ENCODE results near the gene CACNA1I.
"Not testable (repeated sequence)": the region's sequence is repeated elsewhere in the genome, so short reads cannot be mapped to it uniquely, and the experiment has no call there.

The CACNA1I gene

GRCh38 chr22:39570665-39571064, at the start of gene CACNA1I:
CACNA1I (plus strand) TSS chr22:39570753; CDS start chr22:39570753, 0 bp downstream.
- DNase-seq = no peak

- peak; percentile 37 for DNase-seq
Measured at GRCh38 chr22:39521106-39521885, 49.3 kb upstream of the CACNA1I start.

- not testable (repeated sequence) for DNase-seq
Measured at GRCh38 chr22:39522091-39522490, 48.5 kb upstream of the CACNA1I start.

GRCh38 chr22:39522567-39523300, 47.8 kb upstream of the CACNA1I start:
- DNase-seq = peak; percentile 75

- DNase-seq = no peak
Measured at GRCh38 chr22:39524089-39524752, 46.3 kb upstream of the CACNA1I start.

GRCh38 chr22:39524753-39525657, 45.5 kb upstream of the CACNA1I start:
- no peak for DNase-seq

GRCh38 chr22:39525658-39525975, 44.9 kb upstream of the CACNA1I start:
- no peak for DNase-seq

- DNase-seq = no peak
Measured at GRCh38 chr22:39526736-39527171, 43.8 kb upstream of the CACNA1I start.

GRCh38 chr22:39527481-39527961, 43.0 kb upstream of the CACNA1I start:
- peak; percentile 12 for DNase-seq

GRCh38 chr22:39528080-39528661, 42.4 kb upstream of the CACNA1I start:
- DNase-seq = peak; percentile 59

- peak; percentile 94 for DNase-seq
Measured at GRCh38 chr22:39528681-39529486, 41.7 kb upstream of the CACNA1I start.

- DNase-seq = no peak
Measured at GRCh38 chr22:39529487-39529851, 41.1 kb upstream of the CACNA1I start.

- no peak for DNase-seq
Measured at GRCh38 chr22:39530116-39530515, 40.4 kb upstream of the CACNA1I start.

GRCh38 chr22:39530692-39531331, 39.7 kb upstream of the CACNA1I start:
- DNase-seq = no peak

- DNase-seq = peak; percentile 98
Measured at GRCh38 chr22:39532215-39533073, 38.1 kb upstream of the CACNA1I start, which contains the start of gene RPS19BP1. RPS19BP1 (minus strand) TSS chr22:39532748; CDS start chr22:39532738, 10 bp downstream.

GRCh38 chr22:39534092-39534506, 36.5 kb upstream of the CACNA1I start:
- DNase-seq = no peak

- peak; percentile 61 for DNase-seq
Measured at GRCh38 chr22:39534591-39535356, 35.8 kb upstream of the CACNA1I start.

- DNase-seq = no peak
Measured at GRCh38 chr22:39535357-39535725, 35.2 kb upstream of the CACNA1I start.
